HG03097 (cell line): ENCODE measurements around the gene FAM174C.
"Not testable (repeated sequence)": the region's sequence is repeated elsewhere in the genome, so short reads cannot be mapped to it uniquely, and the experiment has no call there.

Source experiments
- ATAC-seq: cut with Tn5 transposase; IDR thresholded peaks from one replicate; pipeline ENCODE4 v1.9.1; 2021; ENCODE audit not compliant: unreplicated experiment, low FRiP score

The FAM174C gene

GRCh38 chr19:1295169-1296012 is 20.1 kb downstream of the FAM174C start:
- ATAC-seq = no peak

DNA sequence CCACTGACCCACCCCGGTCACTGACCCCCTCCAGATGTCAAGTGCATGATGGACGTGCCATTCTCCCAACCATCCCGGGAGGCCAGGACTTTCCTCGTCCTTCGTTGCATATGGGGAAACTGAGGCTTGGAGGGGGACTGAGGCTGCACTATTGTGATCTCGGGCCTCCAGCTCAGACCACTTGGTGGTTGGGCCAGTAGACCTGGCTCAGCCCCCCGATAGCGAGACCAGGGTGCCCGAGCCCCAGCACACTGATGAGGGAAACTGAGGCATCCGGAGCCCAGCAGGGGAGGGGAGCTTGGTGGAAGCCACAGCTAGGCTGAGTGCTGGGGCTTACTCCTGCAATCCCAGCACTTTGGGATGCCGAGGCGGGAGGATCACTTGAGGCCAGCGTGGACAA is 20.7 kb downstream of the FAM174C start:
- no peak for ATAC-seq

DNA sequence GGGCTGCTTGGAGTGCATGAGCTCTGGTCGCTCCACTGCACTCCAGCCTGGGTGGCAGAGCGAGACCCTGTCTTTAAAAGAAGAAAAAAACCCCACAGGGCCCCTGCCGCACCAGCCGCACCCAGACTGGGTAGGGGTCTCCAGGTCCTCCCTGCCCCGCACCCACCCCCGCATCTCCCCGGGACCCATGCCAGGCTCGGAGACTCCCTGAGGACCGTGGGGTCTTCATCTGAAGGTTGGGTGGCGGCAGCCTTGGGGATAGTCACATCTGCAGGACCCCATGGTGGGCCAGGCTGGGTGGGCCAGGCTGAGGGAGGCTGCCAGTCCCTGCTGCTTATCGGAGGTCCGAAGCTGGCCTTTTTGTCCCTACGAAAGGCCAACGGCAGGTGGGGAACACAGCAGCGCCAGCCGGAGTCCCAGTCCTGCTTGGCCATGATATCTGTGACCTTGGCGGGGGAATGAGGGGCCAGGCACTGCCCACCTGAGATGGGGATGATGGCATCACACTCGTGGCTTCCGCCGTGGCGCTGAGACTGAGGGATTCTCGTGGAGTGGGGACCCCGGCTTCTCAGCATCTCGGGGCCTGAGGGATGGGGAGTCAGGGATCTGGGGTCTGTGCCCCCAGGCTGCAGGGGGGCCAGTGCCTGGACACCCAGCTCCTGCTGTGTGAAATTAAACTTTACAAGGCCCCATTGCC is 21.4 kb downstream of the FAM174C start:
- ATAC-seq = no peak

DNA sequence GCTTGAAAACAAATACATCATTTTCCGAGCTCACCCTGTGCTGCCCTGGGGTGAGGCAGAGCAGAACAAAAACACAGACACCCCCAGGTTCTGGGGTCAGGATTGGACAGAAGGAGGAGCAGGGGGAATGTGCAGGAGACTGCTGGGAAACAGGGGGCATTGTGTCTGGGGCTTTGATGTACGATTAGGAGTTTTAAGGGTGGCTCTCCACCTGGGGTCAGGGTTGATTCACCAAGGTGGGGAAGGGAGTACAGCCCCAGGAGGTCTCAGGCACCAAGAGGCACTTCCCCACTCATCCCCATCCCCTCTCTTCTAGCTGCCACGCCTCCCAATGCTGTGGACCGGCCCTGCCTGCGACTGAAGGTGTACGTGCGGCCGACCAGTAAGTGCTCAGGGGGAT is 22.9 kb downstream of the FAM174C start:
- ATAC-seq = no peak

GRCh38 chr19:1299801-1300200 is 24.5 kb downstream of the FAM174C start:
- ATAC-seq = no peak

- ATAC-seq = no peak
These were observed 25.6 kb downstream of the FAM174C start for GRCh38 chr19:1300744-1301490.

GRCh38 chr19:1302533-1303239 is 27.4 kb downstream of the FAM174C start:
- no peak for ATAC-seq

DNA sequence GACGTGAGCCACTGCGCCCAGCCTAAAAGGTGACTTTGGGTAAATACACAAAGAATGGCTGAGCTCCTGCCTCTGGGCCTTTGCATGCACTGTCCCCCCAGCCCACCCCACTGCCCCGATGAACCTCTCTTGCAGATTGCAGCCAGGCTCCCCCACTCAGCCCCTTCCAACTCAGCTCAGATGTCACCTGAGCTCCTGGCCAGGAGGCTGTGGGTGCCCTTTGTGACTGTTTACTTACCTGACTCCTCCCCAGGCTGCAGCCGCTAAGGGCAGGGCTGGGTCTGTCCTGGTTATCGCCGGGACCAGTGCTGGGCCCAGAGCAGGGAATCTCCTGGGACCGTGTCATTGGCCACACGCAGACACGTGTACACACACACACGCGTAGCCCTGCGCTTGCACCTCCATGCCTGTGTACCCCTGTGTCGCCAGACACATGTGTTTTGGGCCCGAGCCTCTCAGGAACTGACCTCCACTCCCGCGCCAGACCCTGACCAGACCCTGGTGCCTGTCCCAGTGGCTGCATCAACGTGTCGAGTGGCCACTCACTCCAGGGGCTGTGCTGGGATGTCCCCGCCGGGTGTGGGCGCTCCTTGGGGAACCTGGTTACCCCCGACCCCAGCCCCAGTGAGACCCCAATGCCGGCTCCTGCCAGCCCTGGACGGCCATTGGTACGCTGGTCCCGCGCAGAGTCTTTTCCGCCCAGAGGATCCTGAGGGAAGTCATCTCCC is 29.0 kb downstream of the FAM174C start:
- no peak for ATAC-seq

- not testable (repeated sequence) for ATAC-seq
These were observed 30.0 kb downstream of the FAM174C start for GRCh38 chr19:1305354-1305753.

DNA sequence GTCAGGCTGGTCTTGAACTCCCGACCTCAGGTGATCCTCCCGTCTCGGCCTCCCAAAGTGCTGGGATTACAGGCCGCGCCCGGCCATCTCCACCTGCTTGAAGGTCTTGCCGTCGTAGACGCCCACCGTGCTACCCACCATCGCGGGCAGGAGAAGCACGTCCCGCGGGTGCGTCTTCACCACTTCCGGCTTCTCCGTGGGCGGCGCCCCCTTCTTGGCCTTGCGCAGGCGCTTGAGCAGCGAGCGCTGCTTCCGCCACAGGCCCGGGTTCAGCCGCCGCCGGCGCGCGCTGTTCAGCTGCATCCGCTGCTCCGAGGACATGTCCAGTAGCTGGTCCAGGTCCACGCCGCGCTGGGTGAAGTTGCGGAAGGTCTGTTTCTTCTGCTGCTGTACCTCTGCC is 32.0 kb downstream of the FAM174C start:
- no peak for ATAC-seq

DNA sequence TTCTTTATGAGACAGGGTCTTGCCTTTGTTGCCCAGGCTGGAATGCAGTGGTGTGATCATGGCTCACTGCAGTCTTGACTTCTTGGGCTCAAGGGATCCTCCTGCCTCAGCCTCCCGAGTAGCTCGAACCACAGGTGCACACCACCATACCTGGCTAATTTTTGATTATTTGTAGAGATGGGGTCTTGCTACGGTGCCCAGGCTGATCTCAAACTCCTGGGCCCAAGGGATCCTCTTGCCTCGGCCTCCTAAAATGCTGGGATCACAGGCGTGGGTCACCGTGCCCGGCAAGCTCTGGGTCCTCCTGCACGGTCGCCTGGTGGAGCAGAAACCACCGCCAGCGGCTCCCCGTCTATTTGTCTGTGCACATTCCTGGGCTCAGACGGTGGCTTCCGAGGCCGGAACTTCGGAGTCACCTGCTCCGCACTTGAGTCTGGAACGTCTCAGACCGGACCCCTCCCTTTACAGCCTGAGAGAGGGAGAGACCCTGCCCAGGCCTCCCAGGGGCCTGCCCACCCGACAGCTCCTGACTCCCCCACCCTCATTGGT is 32.5 kb downstream of the FAM174C start:
- no peak for ATAC-seq

DNA sequence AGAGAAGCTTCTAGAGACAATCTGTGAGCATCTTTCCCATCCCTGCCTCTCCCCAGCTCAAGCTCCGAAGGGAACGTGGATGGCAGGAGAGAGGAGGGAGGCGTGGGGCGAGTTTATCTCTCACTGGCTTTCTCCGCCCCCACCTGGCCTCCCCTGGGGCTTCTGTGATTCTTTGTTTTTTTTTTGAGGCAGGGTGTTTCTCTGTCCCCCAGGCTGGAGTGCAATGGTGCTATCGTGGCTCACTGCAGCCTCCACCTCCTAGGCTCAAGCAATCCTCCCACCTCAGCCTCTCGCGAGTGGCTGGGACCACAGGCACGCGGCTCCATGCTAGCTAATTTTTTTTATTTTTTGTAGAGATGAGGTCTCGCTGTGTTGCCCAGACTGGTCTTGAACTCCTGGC is 33.4 kb downstream of the FAM174C start:
- ATAC-seq = no peak

DNA sequence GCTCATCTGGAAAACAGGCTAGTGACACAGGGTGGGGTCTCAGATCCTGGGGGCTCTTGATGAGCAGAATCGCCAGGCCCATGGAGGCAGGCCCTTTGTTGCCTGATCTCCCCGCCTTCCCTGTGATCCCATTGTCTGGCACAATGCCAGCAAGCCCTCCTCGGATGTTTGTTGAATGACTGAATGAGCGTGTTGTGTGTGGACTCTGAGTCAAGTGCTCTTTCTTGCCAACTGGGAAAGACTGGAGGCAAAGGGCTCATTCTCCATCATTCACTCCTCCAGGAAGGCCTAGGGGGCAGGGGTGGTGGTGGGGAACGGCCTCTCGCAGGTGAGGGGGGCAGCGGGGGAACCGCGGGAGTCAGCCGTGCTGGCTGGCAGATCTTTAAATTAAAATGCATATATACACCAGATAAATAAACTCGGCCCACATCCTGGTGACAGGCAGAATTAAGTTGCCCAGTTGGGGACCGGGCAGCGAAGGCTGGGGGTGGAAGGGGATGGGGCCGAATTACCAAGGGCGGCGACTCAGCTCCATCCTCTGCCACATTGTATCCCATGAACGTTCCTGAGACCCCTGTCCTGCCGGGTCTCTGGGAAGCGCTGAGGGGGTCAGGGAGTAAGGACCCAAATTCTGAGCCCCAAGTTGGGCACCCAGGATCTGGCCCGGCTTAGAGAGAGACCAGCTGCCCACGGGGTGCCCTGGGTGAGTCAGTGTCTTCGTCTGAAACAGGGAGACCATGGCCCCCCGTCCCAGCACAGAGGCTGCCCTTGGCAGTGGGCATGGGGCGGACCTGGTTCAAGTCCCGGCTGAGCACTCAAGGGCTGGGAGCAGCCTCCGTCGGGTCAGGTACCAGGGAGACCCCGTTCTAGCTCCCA is 34.9 kb downstream of the FAM174C start:
- no peak for ATAC-seq

DNA sequence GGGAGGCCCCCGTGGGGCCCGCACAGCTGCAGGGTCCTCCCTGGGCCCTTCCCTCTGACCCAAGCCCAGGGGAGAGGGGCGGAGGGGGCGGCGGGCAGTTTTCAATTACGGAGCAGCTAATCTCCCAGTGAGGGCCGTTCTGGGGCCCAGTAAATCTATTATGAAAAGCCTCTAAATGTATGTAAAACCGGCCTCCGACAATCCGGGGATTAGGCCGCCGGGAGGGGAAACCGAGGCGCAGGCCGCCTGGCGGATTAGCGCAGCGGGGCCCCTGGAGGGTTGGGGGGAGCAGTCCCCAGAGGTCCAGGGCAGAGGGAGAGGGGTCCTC is 35.5 kb downstream of the FAM174C start:
- ATAC-seq = no peak

DNA sequence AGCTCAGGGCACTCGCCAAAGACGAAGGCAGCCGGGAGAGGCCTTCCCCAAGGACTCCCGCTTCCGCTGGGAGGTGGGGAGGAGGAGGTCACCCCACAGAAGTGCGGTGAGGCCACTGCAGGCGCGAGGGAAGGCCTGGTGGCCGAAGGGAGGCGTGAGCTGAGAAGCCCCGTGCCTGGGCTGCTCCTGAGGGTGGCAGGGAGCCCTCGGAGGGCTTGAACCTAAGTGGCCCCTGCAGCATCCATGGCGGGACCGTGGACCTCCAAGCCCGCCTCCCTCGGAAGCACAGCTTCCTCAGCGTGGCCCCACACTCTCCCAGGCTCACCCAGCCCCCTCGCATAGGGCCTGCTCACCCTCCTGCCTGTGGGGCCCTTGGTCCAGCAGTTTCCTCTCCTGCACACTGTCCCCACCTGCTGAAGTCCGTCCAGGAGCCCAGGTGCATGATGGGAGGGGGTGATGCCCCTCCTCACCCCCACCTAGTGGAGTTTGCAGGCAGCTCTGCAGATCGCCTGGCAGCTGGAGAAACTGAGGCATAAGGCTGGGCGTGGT is 36.3 kb downstream of the FAM174C start:
- ATAC-seq = no peak

DNA sequence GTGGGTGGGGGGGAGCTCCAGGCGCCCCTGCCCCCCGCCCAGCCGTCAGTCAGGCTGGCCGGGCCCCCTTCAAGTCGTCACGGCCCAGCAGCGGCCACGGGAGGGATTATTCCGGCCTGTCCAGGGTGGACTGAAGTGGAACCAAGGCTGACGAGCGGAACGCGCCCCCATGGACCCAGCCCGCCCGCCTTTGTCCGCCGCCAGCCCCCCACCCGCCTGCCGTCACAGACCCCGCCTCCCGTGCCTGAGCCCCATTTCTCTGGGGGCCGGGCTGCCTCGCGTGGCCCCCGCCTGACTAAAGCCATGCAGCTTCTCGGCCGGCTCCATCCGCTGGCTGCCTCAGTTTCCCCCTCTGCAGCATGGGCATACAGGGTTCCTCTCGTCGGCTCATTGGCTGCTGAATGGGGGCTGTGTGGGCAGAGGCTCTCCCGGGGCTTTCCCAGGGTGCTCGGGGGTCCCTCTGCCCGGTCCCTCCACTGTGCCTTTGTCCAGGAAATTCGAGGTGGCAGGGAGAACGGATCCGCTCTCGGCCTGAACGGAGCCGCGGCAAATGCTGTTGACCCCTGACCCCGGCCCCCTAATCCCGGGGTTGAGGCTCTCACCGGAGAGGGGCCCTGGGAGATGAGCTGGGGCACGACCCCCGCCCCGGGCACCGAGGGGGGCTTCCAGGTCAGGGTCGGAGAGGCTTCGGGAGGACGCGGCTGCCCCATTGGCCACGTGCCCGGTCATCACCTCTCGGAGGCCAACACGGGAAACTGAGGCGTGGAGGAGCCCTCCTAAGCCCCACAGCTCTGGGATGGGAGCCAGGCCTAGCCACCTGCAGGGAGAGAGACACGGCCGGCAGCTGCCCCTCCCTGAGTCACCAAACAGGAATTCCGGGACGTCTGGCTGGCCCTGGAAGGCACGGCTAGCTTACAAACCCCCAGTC is 37.7 kb downstream of the FAM174C start:
- ATAC-seq = no peak

- no peak for ATAC-seq
These were observed 38.6 kb downstream of the FAM174C start for GRCh38 chr19:1313695-1314613.
